Mesodermal cell (in vitro differentiated cells): Measurements from ENCODE around the gene SASH3.

Experiments
- H3K27ac ChIP-seq: 2 replicates; pipeline ENCODE4 v1.7.0; 2013; ENCODE audit warnings: mild to moderate bottlenecking, low read depth, low read length, moderate library complexity; ENCODE audit not compliant: severe bottlenecking
- H3K36me3 ChIP-seq: 2 replicates; pipeline ENCODE4 v1.7.1; 2013; ENCODE audit warnings: mild to moderate bottlenecking, low read length, moderate library complexity; ENCODE audit not compliant: control insufficient read depth, insufficient read depth
- H3K4me1 ChIP-seq: one replicate; pipeline ENCODE4 v1.7.1; 2013; ENCODE audit warnings: mild to moderate bottlenecking, low read length; ENCODE audit not compliant: insufficient read depth, control insufficient read depth, poor library complexity, severe bottlenecking
- H3K4me3 ChIP-seq: 2 replicates; pipeline ENCODE4 v1.7.0; 2013; ENCODE audit warnings: low read length, control low read depth, mild to moderate bottlenecking; ENCODE audit not compliant: insufficient read depth, poor library complexity, severe bottlenecking; ENCODE audit errors: extremely low read depth
- H3K9me3 ChIP-seq: 2 replicates; pipeline ENCODE4 v1.7.1; 2013; ENCODE audit warnings: mild to moderate bottlenecking, low read length, moderate library complexity; ENCODE audit not compliant: control insufficient read depth
- WGBS, 2 experiments: methylation state at CpG; one replicate each; pipeline ENCODE4 v1.1.5; 2013; ENCODE audit warnings: missing lambda C conversion rate in 2 of 2; ENCODE audit not compliant: insufficient coverage in 2 of 2; 5-methylcytosine and 5-hydroxymethylcytosine counted together

The SASH3 gene

GRCh38 chrX:129842510-129843208 lies 62.9 kb downstream of the SASH3 start:
- 10 to 80% methylated on average over 2 of the region's 17 CpGs for WGBS, 2 experiments
- no peak overlapping the region for H3K27ac ChIP-seq
- peak overlapping the region; percentile 61 for H3K4me3 ChIP-seq
- H3K9me3 ChIP-seq, result no peaks in the 10 kb centered on the region
- peaks cover 11% of the 10 kb centered on the region for H3K36me3 ChIP-seq
- peaks cover 3% of the 10 kb centered on the region for H3K4me1 ChIP-seq

- Histone ChIP-seq H3K36me3 (peaks cover 11% of the 10 kb centered on the region), H3K27ac (no peak overlapping the region), H3K4me3 (peak overlapping the region; percentile 61), H3K4me1 (peaks cover 3% of the 10 kb centered on the region), H3K9me3 (no peaks in the 10 kb centered on the region)
- no CpG with 5 or more reads among the region's 23 CpGs for WGBS, 2 experiments
Measured at GRCh38 chrX:129843209-129843458, 63.4 kb downstream of the SASH3 start.

DNA sequence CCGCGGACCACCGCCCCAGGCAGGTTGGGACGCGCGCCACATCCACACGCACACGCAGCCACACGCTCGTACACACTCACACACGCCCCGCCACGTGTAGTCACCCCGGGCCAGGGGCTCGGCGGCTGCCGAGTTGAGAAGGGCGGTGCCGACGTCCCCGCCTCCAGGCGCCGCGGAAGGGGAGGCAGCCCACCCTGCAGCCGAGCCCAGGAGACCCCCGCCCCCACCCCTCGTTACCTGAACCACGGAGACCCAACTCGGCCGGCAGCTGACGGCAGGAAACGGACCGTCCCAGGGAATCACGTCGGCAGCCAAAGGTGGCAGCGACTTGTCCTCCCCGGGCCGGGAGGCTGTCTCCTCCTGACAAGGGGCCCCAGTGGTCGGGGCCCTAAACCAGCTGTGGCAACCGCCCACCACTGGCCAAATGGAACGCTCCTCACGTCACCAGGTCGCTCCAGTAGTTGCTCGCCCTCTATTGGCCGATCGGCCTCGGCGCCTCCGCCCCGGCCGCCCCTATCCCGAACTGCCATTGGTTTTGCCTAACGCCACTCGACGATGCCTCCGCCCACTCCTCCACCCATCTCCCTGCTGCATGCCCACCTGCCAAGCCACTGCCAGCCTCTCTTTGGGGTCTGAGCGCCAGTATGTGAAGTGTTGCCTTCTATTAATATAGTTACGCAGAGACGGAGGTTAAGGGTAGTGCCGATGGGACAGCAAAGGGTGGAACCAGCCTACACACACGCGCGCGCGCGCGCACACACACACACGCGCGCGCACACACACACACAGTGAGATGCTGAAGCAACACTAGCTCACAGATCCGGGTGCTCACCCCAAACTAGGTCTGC lies 63.9 kb downstream of the SASH3 start, which contains the start of gene ZDHHC9:
Gene ZDHHC9, minus strand, starts transcription at position 428 of the 848 bp plus-strand sequence. CDS start 1,941 bp downstream, outside the sequence.
- peaks cover 3% of the 10 kb centered on the region for H3K4me1 ChIP-seq
- peak within 1 kb of the TSS; percentile 61 for H3K4me3 ChIP-seq
- no peaks in the 10 kb centered on the region for H3K9me3 ChIP-seq
- H3K36me3 ChIP-seq, result peaks cover 11% of the 10 kb centered on the region
- peak within 1 kb of the TSS; percentile 74 for H3K27ac ChIP-seq
- WGBS, 2 experiments, result 0% methylated on average over 2 to 4 of the region's 72 CpGs
